ENCODE data around the gene RERE.

Gene RERE

DNA sequence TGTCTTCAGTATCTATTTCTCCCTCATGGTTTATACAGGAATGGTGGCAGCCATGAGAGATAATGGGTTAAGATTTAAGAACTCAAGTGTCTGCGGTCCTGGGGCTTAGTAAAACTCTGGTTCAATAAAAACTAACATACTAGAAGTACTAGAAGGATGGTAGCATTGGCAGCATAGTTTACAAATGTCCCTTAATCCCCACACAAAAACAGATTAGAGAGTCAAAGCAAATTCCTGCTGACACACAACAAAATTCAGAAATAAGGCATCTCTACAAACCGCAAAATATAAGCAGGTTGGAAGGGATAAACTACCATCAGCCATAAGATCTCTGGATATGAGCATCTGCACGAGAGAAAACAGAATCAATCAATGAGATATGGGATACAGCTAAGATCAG is 234.4 kb downstream of the RERE start:
- Histone ChIP-seq H3K27ac (no peak overlapping the region), H3K27me3 (no peaks in the 10 kb centered on the region), H3K4me3 (ENCODE audit: low read depth in 1 of 2, low read length in 1 of 2) (no peak overlapping the region), H3K9me3 (no peaks in the 10 kb centered on the region), H3K4me1 (ENCODE audit: control insufficient read depth in 1 of 2, insufficient read depth in 1 of 2, low read depth in 1 of 2, low read length in 1 of 2) (no peaks in the 10 kb centered on the region), H3K36me3 (no peaks in the 10 kb centered on the region)
- TF ChIP-seq, protein P1, sequence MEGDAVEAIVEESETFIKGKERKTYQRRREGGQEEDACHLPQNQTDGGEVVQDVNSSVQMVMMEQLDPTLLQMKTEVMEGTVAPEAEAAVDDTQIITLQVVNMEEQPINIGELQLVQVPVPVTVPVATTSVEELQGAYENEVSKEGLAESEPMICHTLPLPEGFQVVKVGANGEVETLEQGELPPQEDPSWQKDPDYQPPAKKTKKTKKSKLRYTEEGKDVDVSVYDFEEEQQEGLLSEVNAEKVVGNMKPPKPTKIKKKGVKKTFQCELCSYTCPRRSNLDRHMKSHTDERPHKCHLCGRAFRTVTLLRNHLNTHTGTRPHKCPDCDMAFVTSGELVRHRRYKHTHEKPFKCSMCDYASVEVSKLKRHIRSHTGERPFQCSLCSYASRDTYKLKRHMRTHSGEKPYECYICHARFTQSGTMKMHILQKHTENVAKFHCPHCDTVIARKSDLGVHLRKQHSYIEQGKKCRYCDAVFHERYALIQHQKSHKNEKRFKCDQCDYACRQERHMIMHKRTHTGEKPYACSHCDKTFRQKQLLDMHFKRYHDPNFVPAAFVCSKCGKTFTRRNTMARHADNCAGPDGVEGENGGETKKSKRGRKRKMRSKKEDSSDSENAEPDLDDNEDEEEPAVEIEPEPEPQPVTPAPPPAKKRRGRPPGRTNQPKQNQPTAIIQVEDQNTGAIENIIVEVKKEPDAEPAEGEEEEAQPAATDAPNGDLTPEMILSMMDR (IDR thresholded peaks at IDR 0.05): no peak

DNA sequence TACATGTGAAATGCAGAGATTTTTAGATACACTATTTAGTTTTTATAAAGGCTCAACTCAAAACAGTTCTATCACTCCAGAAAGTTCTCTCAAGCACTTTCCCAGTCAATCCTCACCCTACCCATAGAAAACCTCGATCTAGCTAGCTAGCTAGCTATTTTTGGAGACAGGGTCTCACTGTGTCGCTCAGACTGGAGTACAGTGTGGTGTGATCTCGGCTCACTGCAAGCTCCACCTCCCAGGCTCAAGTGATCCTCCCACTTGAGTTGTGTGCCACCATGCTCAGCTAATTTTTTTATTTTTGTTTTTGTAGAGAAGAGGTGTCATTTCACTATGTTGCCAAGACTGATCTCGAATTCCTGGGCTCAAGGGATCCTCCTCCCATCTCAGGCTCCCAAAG is 236.9 kb downstream of the RERE start:
- Histone ChIP-seq H3K27me3 (no peaks in the 10 kb centered on the region), H3K9me3 (no peaks in the 10 kb centered on the region), H3K27ac (no peak overlapping the region), H3K36me3 (no peaks in the 10 kb centered on the region), H3K4me1 (ENCODE audit: control insufficient read depth in 1 of 2, insufficient read depth in 1 of 2, low read depth in 1 of 2, low read length in 1 of 2) (no peaks in the 10 kb centered on the region), H3K4me3 (ENCODE audit: low read depth in 1 of 2, low read length in 1 of 2) (no peak overlapping the region)
- TF ChIP-seq, protein P1 (IDR thresholded peaks at IDR 0.05): no peak

DNA sequence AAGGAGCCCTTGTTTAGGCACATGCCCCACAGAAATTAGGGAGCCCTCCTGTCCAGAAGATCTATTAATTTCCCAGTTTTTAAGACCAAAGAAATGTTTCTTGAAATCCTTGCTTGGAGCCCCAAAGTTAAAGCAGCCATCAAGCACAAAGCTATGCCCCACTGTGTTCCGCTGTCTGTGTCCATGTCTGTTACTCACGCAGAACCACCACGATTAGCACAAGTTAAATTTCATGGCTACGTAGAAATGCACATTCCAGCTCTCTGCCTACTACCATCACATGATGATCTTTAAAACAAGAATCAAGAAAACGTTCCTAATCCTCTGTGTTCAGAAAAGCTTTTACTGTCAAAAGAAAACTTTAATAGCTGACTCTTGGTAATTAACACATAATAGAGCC is 238.5 kb downstream of the RERE start:
- Histone ChIP-seq H3K36me3 (no peaks in the 10 kb centered on the region), H3K4me3 (ENCODE audit: low read depth in 1 of 2, low read length in 1 of 2) (no peak overlapping the region), H3K9me3 (no peaks in the 10 kb centered on the region), H3K27me3 (no peaks in the 10 kb centered on the region), H3K4me1 (ENCODE audit: control insufficient read depth in 1 of 2, insufficient read depth in 1 of 2, low read depth in 1 of 2, low read length in 1 of 2) (no peaks in the 10 kb centered on the region), H3K27ac (no peak overlapping the region)
- TF ChIP-seq, protein P1 (IDR thresholded peaks at IDR 0.05): no peak

DNA sequence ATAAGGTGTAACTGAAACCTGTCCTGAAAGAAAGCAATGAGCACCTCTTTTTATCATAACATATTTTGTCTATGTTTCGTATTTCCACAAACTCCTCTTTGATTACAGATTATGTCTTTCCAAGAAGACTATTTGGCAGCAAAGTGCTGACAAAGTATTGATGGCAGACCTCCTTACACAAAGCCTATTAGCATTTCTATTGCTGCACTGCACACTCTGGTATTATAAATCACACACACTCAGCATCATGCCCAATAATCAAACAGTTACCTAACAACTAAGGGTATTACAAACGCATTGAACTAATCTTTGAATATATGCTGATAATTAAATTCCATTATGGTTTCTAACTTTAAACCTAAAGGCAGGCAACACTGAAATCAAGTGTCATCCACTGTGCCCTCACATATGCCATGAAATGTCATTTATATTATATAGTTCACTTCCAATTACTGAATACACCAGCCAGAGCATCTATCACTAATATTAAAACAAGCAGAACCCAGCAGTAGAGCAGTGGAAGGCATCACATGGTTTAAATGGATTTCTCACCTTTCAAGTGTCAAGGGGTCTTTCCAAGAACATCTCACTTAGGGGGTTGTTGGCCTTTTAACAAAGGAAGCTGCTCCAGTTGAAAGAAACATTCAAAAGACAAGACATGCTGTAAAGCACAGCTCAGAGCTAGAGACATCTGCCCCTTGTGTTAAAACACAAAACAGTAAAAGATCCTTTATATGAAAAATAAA is 239.1 kb downstream of the RERE start:
- TF ChIP-seq, protein P1 (IDR thresholded peaks at IDR 0.05): no peak
- Histone ChIP-seq H3K4me1 (ENCODE audit: control insufficient read depth in 1 of 2, insufficient read depth in 1 of 2, low read depth in 1 of 2, low read length in 1 of 2) (no peaks in the 10 kb centered on the region), H3K27ac (no peak overlapping the region), H3K27me3 (no peaks in the 10 kb centered on the region), H3K9me3 (no peaks in the 10 kb centered on the region), H3K36me3 (no peaks in the 10 kb centered on the region), H3K4me3 (ENCODE audit: low read depth in 1 of 2, low read length in 1 of 2) (no peak overlapping the region)

DNA sequence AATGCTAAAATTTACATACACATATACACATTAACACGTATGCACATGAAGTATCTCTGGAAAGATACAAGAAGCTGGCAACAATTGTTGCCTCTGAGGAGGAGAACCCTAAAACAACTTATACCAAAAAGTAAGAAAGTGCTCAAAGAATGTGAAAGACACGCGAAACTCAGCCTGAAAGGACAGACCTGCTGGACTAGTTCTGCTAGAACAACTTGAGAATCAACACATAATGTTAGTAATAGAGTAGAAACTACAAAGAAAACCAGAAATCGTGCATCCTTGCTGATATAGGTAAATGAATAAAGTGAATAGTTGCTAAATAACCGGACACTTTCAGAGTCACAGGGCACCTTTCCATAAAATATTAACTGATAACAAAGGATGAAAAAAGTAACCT is 242.5 kb downstream of the RERE start:
- Histone ChIP-seq H3K27me3 (no peaks in the 10 kb centered on the region), H3K4me3 (ENCODE audit: low read depth in 1 of 2, low read length in 1 of 2) (no peak overlapping the region), H3K9me3 (no peaks in the 10 kb centered on the region), H3K36me3 (no peaks in the 10 kb centered on the region), H3K4me1 (ENCODE audit: control insufficient read depth in 1 of 2, insufficient read depth in 1 of 2, low read depth in 1 of 2, low read length in 1 of 2) (peaks cover 0 to 11% of the 10 kb centered on the region in 2 experiments), H3K27ac (no peak overlapping the region)
- TF ChIP-seq, protein P1 (IDR thresholded peaks at IDR 0.05): no peak

Data from neutrophil (primary cell).